T1000 (cell line): Measurements from ENCODE around the gene TMEM116.

Experiments
- DNase-seq: peaks from one replicate; lab custom pipeline; 2025; ENCODE audit warnings: mixed read lengths; lab: John Stamatoyannopoulos, UW

The TMEM116 gene

GRCh38 chr12:111893287-111893686 is 119.7 kb downstream of the TMEM116 start:
- no peak for DNase-seq

DNA sequence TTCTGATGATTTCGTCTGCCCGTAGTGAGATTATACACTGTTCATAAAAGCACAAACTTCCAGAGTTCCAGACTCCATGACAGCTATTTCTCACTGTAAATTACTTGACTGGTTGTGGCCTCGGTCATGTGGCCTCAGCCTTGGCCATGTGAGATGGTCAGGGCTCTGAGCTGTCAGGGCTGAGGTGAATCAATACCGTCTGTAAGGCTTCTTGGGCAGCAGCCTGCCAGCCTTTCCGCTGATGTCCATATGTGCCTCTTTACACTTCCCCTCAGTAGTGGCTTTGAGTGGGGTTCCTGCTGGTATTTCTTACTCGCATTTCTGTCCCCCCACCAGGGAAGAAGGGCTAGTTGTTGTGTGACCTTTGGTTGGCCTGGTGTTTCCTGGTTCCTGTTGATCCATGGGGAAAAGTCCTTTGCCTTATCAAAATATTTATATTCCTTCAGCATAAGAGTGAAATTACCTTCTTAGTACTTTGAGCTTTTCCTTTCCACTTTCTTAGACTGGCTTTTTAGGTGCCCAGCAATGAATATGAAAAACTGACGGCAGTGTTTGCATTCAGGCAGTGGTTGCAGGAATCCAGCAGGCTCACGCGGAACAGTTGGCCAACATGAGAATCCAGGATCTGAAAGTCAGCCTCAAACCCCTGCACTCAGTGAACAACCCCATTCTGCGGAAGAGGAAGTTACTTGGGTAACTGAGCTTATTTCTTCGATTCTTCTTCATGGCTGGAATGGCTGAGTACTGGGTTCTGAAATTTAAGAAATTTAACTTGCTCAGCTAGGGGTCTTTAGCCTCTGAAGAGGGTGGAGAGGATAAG is 124.8 kb downstream of the TMEM116 start:
- DNase-seq, result no peak

DNA sequence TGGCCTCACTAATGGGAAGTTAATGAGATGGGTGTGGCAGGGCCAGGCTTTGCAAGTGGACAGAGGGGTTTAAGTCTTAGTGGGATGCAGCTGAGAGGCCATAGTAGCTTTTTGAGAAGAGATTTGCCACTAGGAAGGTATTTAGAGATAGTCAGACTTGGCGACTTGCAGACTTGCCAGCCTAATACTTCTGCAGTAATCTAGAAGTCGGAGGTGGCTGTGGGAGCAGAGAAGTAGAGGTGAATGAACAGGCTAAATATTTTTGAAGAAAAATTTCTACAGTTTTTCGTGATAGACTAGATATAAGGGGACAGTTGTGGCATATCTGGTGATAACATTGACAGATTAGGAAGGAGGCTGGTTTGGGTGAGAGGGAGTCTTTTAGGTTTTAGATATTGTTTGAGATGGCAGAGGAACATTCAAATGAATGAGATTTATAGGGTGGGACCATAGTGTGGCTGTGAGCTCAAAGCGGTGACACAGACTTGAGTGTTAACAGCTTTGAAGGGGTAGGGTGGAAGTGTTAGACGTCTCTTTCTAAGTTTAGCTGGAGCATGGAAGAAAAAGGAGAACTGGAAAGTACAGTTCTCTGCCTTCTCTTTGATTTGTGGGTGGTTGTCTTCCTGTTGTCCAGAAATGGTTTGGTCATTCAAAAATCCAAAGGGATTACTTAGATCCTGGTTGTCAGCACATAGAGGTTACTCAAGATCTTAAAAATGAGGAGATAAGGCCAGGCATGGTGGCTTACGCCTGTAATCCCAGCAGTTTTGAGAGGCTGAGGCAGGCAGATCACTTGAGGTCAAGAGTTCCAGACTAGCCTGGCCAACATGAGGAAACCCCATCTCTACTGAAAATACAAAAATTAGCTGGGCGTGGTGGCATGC is 126.1 kb downstream of the TMEM116 start:
- DNase-seq, result no peak

DNA sequence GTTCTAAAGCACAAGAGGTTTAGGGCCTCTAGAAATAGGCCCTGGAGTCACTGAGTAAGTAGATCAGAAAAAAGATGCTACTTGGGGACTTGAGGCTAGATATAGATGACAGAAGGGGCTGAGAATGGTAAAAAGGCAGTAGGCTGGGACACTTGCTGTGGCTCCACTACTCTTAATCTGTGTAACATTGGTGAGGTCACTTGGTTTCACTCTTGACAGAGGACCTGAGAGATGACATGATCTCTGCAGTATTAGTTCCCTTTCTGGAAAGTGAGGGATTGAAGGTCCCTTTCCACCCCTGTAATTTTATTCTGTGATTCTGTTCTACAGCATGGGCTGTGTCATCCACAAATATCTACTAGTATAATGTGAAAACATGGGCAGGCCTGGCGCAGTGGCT is 131.2 kb downstream of the TMEM116 start:
- DNase-seq, result no peak
